A673 (cell line): ENCODE measurements around the gene ADA. TPM values are rescaled to one million over a fixed set of nuclear protein-coding genes. Genes with fewer than 3 reads are reported as not detected.

Experiments
- BruUV-seq: library from RNA; stranded (reverse); fragments of 400-500 nt; replicated peaks from 2 replicates; lab custom pipeline; 2021; lab: Mats Ljungman, UMichigan
- CTCF ChIA-PET: fragments of 300-600 bp; sonication (Branson Sonifier 250); formaldehyde crosslinking; loops from one replicate; lab custom pipeline; 2022; ENCODE audit warnings: antibody characterized with exemption; lab: Charles Lee
- POLR2A ChIA-PET: fragments of 300-600 bp; sonication (Branson Sonifier 250); formaldehyde crosslinking; loops from one replicate; lab custom pipeline; 2022; ENCODE audit warnings: antibody characterized with exemption; ENCODE audit not compliant: low non-redundant PET; lab: Charles Lee
- DNase-seq: peaks from one replicate; pipeline ENCODE4 v3.0.0-alpha.2; 2015; ENCODE audit warnings: low spot score
- H3K27ac ChIP-seq: fragments of 200-600 bp; sonication (generic); 2 replicates; pipeline ENCODE4 v1.5.1; 2016; ENCODE audit warnings: mixed run types, low read depth, mild to moderate bottlenecking, mixed read lengths, antibody characterized with exemption, low read length; ENCODE audit not compliant: poor library complexity, severe bottlenecking
- H3K27me3 ChIP-seq: fragments of 200-600 bp; sonication (generic); replicated peaks from 2 replicates; pipeline ENCODE4 v1.6.1; 2017; ENCODE audit warnings: mixed run types, low read depth, mild to moderate bottlenecking, mixed read lengths, antibody characterized with exemption, low read length; ENCODE audit not compliant: insufficient read depth, poor library complexity
- H3K36me3 ChIP-seq: fragments of 200-600 bp; sonication (generic); 2 replicates; pipeline ENCODE4 v1.6.1; 2016; ENCODE audit warnings: mixed run types, mild to moderate bottlenecking, mixed read lengths, antibody characterized with exemption, low read length; ENCODE audit not compliant: insufficient read depth, poor library complexity, severe bottlenecking
- H3K4me1 ChIP-seq: fragments of 200-600 bp; sonication (generic); 2 replicates; pipeline ENCODE4 v1.6.1; 2017; ENCODE audit warnings: mixed run types, mild to moderate bottlenecking, mixed read lengths, antibody characterized with exemption, low read length; ENCODE audit not compliant: insufficient read depth, poor library complexity, severe bottlenecking
- H3K4me3 ChIP-seq: fragments of 200-600 bp; sonication (generic); 2 replicates; pipeline ENCODE4 v1.5.1; 2016; ENCODE audit warnings: low read depth, mixed run types, mild to moderate bottlenecking, mixed read lengths, low read length; ENCODE audit not compliant: poor library complexity, severe bottlenecking
- H3K9me3 ChIP-seq: fragments of 200-600 bp; sonication (generic); 2 replicates; pipeline ENCODE4 v1.6.1; 2016; ENCODE audit warnings: mixed run types, low read depth, mild to moderate bottlenecking, mixed read lengths, antibody characterized with exemption, low read length; ENCODE audit not compliant: poor library complexity, severe bottlenecking
- CTCF ChIP-seq: fragments of 300-800, 200-600 bp; sonication (generic); conservative IDR thresholded peaks from 2 replicates; pipeline ENCODE4 v1.5.1; 2017; ENCODE audit warnings: low read depth, mild to moderate bottlenecking, antibody characterized with exemption, low read length, moderate library complexity, mixed read lengths
- EZH2 ChIP-seq: fragments of 200-600 bp; sonication (generic); IDR thresholded peaks from 2 replicates; pipeline ENCODE4 v1.6.1; 2017; ENCODE audit warnings: borderline replicate concordance, low read depth, mild to moderate bottlenecking, mixed read lengths, antibody characterized with exemption, low read length; ENCODE audit not compliant: poor library complexity, severe bottlenecking
- intact Hi-C: fragments of 100-400 bp; cut with micrococcal nuclease; formaldehyde crosslinking; loops from one replicate; pipeline ENCODE4 v1.10.0; 2022; ENCODE audit not compliant: unreplicated experiment
- total RNA-seq: library from RNA; stranded (reverse); gene quantifications from 2 replicates; pipeline ENCODE4 v1.2.3, GENCODE V29; 2021

The ADA gene
- total RNA-seq, 1 experiment from 2014 or later, result 19.3 TPM

- H3K4me3 ChIP-seq, result no peak overlapping the region
- H3K9me3 ChIP-seq, result no peaks in the 10 kb centered on the region
- TF ChIP-seq EZH2 (no peak), CTCF (no peak)
- no peaks in the 10 kb centered on the region for H3K27me3 ChIP-seq
- peaks cover 11% of the 10 kb centered on the region for H3K36me3 ChIP-seq
- no TSS peak for BruUV-seq
- ChIA-PET POLR2A (no interaction called here), CTCF (no interaction called here)
- no peak for DNase-seq
- H3K4me1 ChIP-seq, result peaks cover 2% of the 10 kb centered on the region
- H3K27ac ChIP-seq, result no peak overlapping the region
- intact Hi-C loops, result no loop called here
Measured at GRCh38 chr20:44637042-44637441, 14.5 kb downstream of the ADA start.

GRCh38 chr20:44635877-44636276 is 15.6 kb downstream of the ADA start:
- Histone ChIP-seq H3K27ac (no peak overlapping the region), H3K36me3 (peaks cover 8% of the 10 kb centered on the region), H3K27me3 (no peaks in the 10 kb centered on the region), H3K9me3 (no peaks in the 10 kb centered on the region), H3K4me1 (no peaks in the 10 kb centered on the region), H3K4me3 (no peak overlapping the region)
- no TSS peak for BruUV-seq
- intact Hi-C loops, result no loop called here
- POLR2A ChIA-PET, result no interaction called here
- TF ChIP-seq CTCF (no peak), EZH2 (no peak)
- CTCF ChIA-PET, result no interaction called here
- DNase-seq, result no peak

- Histone ChIP-seq H3K27me3 (no peaks in the 10 kb centered on the region), H3K27ac (no peak overlapping the region), H3K9me3 (no peaks in the 10 kb centered on the region), H3K4me3 (no peak overlapping the region), H3K36me3 (peaks cover 6% of the 10 kb centered on the region), H3K4me1 (no peaks in the 10 kb centered on the region)
- DNase-seq, result no peak
- TF ChIP-seq CTCF (no peak), EZH2 (no peak)
- ChIA-PET POLR2A (no interaction called here), CTCF (no interaction called here)
- intact Hi-C loops, result no loop called here
- no TSS peak for BruUV-seq
Measured at GRCh38 chr20:44633872-44634600, 17.5 kb downstream of the ADA start.
